ENCODE measurements around the gene PRSS36. TPM values are rescaled to one million over a fixed set of nuclear protein-coding genes. Genes with fewer than 3 reads are reported as not detected.
"Not testable (repeated sequence)": the region's sequence is repeated elsewhere in the genome, so short reads cannot be mapped to it uniquely, and the experiment has no call there.

Gene PRSS36
- total RNA-seq = 0.27 and 0.34 TPM in 2 replicates

DNA sequence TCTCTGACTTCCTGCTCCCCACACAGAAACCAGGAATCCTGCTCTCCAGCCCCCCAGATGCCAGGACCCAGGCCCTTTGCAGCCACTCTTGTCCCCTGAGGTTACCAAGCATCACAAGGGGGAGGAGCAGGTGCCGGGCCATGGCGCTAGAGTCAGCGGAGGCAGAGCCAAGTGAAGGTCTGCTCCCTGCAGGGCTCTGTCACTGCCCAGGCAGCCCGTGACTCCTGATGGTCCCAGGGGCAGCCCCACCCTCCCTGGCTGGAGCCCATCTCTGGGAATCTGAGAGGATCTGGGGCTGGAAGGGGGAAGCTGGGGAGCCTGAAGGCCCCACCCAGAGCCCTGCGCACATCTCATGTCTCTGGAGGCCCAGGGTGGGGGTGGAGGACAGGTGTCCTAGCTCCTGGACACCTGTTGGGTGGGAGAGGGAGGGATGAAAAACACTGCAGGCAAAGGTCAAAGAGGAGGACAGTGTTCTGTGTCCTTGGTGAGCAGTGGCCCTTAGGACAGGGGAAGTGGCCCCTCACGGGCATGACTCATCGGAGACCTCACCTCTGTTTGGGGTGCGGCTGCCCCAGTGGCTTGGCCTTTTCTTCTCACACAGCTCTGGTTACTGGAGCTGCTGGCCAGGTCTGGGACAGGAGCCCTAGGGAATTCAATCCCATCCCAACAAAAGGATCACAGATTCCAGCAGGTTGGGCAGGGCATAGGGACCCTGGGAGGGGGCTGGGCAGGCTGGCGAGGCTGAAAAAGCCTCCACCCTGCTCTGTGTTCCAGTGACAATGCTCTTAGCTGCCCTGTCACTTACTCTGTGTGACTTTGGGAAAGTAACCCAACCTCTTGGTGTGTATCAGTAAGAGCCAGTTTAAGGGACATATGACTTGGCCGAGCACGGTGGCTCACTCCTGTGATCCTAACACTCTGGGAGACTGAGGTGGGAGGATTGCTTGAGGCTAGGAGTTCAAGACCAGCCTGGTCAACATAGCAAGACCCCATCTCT, at the start of gene PRSS36:
PRSS36 (minus strand) TSS at position 173 of the 997 bp plus-strand sequence; CDS start at position 142, 31 bp downstream.
- H3K27ac Mint-ChIP-seq = no peak within 1 kb of the TSS

DNA sequence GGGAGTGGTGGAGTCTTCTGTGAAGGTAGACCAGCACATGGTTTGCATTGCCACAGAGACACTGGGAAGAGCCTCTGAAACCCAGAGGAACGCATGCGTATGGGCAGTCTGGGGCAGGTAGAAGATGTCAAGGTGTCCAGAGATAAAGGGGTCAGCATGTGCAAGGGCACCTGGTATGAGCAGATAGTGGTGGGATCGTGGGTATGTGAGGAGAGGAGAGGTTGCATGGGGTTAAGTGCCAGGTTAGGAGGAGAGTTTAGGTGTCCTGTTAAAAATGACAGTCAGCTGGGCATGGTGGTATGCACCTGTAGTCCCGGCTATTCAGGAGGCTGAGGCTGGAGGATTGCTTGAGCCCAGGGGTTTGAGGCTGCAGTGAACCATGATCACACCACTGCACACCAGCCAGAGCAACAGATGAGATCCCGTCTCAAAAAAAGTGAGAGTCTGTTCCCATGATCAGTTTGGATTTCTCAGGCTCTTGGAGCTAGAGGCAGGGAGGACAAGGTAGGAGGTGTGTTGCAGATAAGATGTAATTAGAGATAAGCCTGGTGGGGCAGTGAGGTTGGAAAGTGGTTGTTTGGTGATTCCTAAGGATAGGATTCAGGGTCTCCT, 49.7 kb upstream of the PRSS36 start:
- peak overlapping the region; percentile 0 for H3K4me3 Mint-ChIP-seq
- H3K27ac Mint-ChIP-seq = peak overlapping the region; percentile 10
- intact Hi-C loops (cut with micrococcal nuclease) = loop anchor here (1.0 to 5.0 kb wide), 6 partner anchors 17 to 668 kb away; partner anchors contain the start of genes ITGAX and PYDC1
- no peaks in the 10 kb centered on the region for H3K27me3 Mint-ChIP-seq (ENCODE audit: insufficient read depth)
- DNase-seq (ENCODE audit: low spot score) = no peak
- H3K36me3 Mint-ChIP-seq (ENCODE audit: low read depth) = peaks cover 31% of the 10 kb centered on the region
- H3K4me1 Mint-ChIP-seq (ENCODE audit: low read depth) = peaks cover 50% of the 10 kb centered on the region
- no peaks in the 10 kb centered on the region for H3K9me3 Mint-ChIP-seq

More for the DNA sequence above, at the start of gene PRSS36:
- H3K36me3 Mint-ChIP-seq (ENCODE audit: low read depth) = no peaks in the 10 kb centered on the region
- DNase-seq (ENCODE audit: low spot score) = no peak
- H3K9me3 Mint-ChIP-seq = no peaks in the 10 kb centered on the region
- intact Hi-C loops (cut with micrococcal nuclease) = no loop called here
- H3K27me3 Mint-ChIP-seq (ENCODE audit: insufficient read depth) = peaks cover 12% of the 10 kb centered on the region
- no peaks in the 10 kb centered on the region for H3K4me1 Mint-ChIP-seq (ENCODE audit: low read depth)
- H3K4me3 Mint-ChIP-seq = no peak within 1 kb of the TSS

DNA sequence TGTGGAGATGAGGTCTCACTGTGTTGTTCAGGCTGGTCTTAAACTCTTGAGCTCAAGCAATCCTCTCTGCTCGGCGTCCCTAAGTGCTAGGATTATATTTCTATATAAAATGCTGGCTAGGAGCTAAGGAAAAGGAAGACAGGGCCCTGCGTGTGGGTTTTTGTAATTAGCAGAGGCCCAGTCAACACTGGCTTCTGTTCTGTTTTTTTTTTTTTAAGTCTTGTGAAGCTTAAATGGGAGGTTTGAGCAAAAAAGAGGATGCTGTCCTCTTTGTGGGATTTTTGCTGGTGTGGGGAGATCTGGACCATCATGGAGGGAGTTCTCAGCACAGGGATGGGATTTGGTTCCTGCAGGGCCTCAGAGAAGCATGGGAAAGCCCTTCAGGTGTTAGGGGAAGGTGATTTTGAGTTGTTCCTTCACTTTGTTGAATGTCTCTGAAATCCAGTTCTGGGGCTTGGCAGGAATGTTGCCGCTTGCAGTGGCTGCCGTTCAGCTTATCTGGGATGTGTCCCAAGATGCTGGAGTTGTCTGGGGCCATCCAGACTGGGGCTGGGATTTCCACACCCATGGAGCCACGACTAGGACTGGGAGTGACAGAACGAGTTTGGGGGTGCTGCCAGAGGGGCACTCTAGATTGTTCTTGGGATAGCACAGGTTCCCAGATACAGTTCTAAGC, 48.5 kb upstream of the PRSS36 start:
- Mint-ChIP-seq H3K27me3 (ENCODE audit: insufficient read depth) (no peaks in the 10 kb centered on the region), H3K4me3 (no peak overlapping the region), H3K4me1 (ENCODE audit: low read depth) (peaks cover 45% of the 10 kb centered on the region), H3K9me3 (no peaks in the 10 kb centered on the region), H3K36me3 (ENCODE audit: low read depth) (peaks cover 32% of the 10 kb centered on the region), H3K27ac (peak overlapping the region; percentile 73)
- intact Hi-C loops (cut with micrococcal nuclease) = no loop called here
- DNase-seq (ENCODE audit: low spot score) = no peak

DNA sequence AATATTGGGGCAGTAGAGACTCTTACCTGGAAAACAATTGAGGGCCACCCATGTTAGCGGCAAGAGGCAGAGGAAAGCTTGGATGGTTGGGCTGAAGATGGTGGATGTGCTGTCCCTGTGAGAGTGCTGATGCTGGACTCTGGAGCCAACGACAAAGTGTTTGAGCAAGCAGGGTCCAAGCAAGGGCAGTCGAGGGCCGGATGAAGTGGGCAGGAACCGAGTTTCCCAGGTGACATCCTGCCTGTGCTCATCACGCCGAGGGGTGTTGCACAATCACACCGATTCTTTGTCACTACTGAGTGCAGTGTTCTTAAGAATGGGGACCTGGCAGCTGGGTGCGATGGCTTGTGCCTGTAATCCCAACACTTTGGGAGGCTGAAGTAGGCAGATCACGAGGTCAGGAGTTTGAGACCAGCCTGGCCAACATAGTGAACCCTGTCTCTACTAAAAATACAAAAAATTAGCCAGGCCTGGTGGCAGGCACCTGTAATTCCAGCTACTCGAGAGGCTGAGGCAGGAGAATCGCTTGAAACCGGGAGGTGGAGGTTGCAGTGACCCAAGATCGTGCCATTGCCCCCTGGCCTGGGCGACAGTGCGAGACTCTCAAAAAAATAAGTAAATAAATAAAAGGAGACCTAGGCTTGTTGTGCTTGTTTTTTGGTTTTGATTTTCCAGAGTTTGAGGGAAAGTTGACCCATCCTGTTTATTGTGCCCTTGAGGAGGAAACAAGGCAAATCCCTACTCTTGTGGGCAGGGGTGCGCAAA, 46.6 kb upstream of the PRSS36 start:
- no peaks in the 10 kb centered on the region for H3K9me3 Mint-ChIP-seq
- H3K27ac Mint-ChIP-seq = peak overlapping the region; percentile 65
- no peak overlapping the region for H3K4me3 Mint-ChIP-seq
- intact Hi-C loops (cut with micrococcal nuclease) = no loop called here
- H3K4me1 Mint-ChIP-seq (ENCODE audit: low read depth) = peaks cover 47% of the 10 kb centered on the region
- H3K27me3 Mint-ChIP-seq (ENCODE audit: insufficient read depth) = no peaks in the 10 kb centered on the region
- DNase-seq (ENCODE audit: low spot score) = no peak
- H3K36me3 Mint-ChIP-seq (ENCODE audit: low read depth) = peaks cover 46% of the 10 kb centered on the region

DNA sequence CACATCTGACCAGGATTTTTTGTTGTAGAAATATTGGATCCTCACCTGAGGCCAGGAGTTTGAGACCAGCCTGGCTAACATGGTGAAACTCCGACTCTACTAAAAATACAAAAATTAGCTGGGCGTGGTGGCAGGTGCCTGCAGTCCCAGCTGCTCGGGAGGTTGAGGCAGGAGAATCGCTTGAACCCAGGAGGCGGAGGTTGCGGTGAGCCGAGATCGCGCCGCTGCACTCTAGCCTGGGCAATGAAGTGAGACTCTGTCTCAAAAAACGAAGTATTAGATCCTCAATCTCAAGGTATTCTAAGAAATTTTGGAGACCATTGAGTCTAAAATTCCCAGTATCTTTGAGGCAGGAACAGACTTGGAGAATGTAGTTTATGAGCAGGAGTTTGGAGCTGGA, 46.0 kb upstream of the PRSS36 start:
- H3K27ac Mint-ChIP-seq = peak overlapping the region; percentile 65

DNA sequence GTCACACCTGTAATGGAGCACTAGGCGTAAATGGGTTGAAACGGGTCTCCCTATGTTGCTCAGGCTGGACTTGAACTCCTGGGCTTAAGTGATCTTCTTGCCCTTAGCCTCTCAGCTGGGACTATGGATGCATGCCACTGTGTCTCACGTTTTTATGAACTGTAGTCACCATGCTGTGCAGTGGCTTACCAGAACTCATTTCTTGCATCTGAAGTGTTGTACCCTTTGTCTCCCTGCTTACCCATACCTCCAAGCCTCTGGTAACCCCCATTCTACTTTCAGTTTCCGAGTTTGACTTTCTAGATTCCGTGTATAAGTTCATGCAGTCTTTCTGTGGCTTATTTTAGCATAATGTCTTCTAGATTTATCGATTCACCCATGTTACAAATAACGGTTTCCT, 45.0 kb upstream of the PRSS36 start:
- Mint-ChIP-seq H3K4me1 (ENCODE audit: low read depth) (peaks cover 51% of the 10 kb centered on the region), H3K4me3 (no peak overlapping the region), H3K9me3 (no peaks in the 10 kb centered on the region), H3K27me3 (ENCODE audit: insufficient read depth) (no peaks in the 10 kb centered on the region), H3K36me3 (ENCODE audit: low read depth) (peaks cover 56% of the 10 kb centered on the region), H3K27ac (peak overlapping the region; percentile 36)
- DNase-seq (ENCODE audit: low spot score) = no peak
- intact Hi-C loops (cut with micrococcal nuclease) = no loop called here

More for the DNA sequence above, 46.0 kb upstream of the PRSS36 start:
- Mint-ChIP-seq H3K4me1 (ENCODE audit: low read depth) (peaks cover 47% of the 10 kb centered on the region), H3K36me3 (ENCODE audit: low read depth) (peaks cover 48% of the 10 kb centered on the region)
- DNase-seq (ENCODE audit: low spot score); H3K27me3 Mint-ChIP-seq (ENCODE audit: insufficient read depth); intact Hi-C loops (cut with micrococcal nuclease); H3K4me3 Mint-ChIP-seq; H3K9me3 Mint-ChIP-seq: not testable (repeated sequence)

DNA sequence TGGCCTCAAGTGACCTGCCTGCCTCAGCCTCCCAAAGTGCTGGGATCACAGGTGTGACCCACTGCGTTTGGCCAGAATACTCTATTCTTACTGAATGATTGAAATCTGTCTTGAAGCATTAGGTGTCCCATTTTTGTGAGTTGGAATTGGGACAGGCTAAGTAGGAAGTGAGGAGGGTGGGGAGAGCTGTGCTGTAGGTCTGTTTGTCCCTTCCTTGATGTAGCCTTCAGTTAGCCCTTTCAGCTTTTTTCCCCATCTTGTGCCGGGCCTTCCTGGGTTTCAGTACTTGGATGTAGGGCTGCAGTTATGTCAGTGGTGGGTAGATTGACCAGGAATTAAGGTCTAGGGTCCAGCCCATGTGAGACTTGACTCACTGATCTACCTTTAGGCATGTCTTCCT, 44.0 kb upstream of the PRSS36 start:
- Mint-ChIP-seq H3K36me3 (ENCODE audit: low read depth) (peaks cover 60% of the 10 kb centered on the region), H3K27me3 (ENCODE audit: insufficient read depth) (no peaks in the 10 kb centered on the region), H3K4me1 (ENCODE audit: low read depth) (peaks cover 51% of the 10 kb centered on the region), H3K9me3 (no peaks in the 10 kb centered on the region), H3K27ac (peak overlapping the region; percentile 49), H3K4me3 (no peak overlapping the region)
- DNase-seq (ENCODE audit: low spot score) = no peak
- intact Hi-C loops (cut with micrococcal nuclease) = no loop called here

DNA sequence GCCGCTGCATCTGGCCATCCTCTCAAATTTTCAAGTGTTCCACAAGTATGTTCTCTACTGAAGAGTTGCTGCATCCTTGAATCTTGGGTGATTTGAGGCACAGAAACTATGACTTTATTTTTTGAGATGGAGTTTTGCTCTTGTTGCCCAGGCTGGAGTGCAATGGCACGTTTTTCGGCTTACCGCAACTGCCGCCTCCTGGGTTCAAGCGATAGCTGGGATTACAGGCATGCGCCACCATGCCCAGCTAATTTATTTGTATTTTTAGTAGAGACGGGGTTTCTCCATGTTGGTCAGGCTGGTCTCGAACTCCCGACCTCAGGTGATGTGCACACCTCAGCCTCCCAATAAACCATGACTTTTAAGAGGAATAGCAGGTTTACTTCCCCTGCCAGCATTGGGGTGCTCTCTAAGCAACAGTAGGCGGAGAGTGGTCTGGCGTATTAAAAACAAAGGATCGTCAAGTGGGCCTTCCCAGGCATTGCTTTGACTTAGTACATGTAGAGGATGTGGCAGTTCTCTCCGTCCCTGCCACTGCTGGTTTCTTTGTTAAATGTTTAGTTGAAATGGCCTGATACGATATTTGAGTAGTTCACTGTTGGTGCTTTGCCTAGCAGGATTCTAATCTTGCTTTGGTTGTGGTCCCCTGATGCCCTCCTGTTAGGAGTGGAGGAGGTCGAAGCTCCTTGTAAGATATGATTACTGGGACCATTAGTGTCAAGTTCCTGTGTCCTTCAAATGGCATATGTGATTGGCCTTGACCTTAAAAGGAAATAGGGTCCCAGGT, 43.2 kb upstream of the PRSS36 start:
- intact Hi-C loops (cut with micrococcal nuclease) = no loop called here
- Mint-ChIP-seq H3K27me3 (ENCODE audit: insufficient read depth) (no peaks in the 10 kb centered on the region), H3K9me3 (no peaks in the 10 kb centered on the region), H3K27ac (peak overlapping the region; percentile 40), H3K4me3 (no peak overlapping the region), H3K4me1 (ENCODE audit: low read depth) (peaks cover 51% of the 10 kb centered on the region), H3K36me3 (ENCODE audit: low read depth) (peaks cover 66% of the 10 kb centered on the region)
- DNase-seq (ENCODE audit: low spot score) = no peak

DNA sequence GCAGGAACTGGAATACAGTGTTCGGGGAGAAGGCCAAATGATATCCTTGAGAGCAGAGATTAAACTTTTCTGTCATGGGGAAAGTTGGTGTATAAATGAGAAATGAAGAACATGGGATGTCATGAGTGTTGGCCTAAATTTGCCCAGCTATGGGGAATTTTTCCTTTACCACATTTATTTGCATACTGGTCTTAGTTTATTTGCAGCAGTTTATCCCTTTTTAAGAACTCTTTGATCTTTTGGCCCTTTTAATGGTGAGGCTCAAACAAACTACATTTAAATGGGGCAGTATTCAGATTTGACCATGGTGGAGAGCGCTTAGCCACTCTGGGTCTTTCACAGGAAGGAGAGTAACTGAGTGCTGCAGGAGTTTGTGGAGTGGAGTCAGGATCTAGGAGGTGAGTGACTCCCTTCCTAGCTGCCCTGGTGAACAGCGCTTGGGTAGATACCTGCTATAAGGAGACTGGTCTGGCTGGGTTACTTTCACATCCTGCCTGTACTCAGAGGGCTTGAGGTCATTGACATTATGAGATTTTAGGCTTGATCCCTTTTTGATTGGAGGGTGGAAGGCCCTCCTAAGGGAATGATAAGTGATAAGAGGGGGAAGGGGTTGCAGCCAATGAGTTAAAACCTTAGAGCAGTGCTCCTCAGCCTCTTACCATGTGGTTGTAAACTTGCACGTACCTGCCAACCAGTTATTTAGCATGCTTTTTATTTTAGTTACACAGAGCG, 42.0 kb upstream of the PRSS36 start:
- intact Hi-C loops (cut with micrococcal nuclease) = no loop called here
- no peaks in the 10 kb centered on the region for H3K27me3 Mint-ChIP-seq (ENCODE audit: insufficient read depth)
- H3K9me3 Mint-ChIP-seq = no peaks in the 10 kb centered on the region

DNA sequence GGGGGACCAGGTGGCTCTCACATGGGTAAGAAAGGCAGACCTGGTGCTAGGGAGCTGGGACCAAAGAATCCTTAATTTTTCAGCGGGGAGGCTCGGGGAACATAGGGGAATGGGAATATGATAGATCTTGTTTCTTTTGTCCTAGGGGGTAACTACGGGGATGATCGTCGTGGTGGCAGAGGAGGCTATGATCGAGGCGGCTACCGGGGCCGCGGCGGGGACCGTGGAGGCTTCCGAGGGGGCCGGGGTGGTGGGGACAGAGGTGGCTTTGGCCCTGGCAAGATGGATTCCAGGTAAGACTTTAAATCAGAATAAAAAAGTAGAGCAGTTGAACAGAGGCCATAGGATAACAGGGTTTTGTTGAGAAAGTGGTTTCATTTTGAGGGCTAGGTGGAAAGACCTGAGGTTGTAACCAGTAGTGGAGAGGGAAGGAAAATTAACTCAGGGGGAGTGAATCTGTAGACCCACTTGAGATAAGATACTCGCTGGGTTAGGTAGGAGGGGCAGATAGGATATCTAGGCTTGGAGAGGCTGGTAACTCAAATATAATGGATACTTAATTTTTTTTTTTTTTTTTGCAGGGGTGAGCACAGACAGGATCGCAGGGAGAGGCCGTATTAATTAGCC, 41.1 kb upstream of the PRSS36 start:
- peaks cover 69% of the 10 kb centered on the region for H3K4me1 Mint-ChIP-seq (ENCODE audit: low read depth)
- H3K27ac Mint-ChIP-seq = peak overlapping the region; percentile 64
- no peak overlapping the region for H3K4me3 Mint-ChIP-seq
- no peaks in the 10 kb centered on the region for H3K9me3 Mint-ChIP-seq
- peaks cover 79% of the 10 kb centered on the region for H3K36me3 Mint-ChIP-seq (ENCODE audit: low read depth)
- intact Hi-C loops (cut with micrococcal nuclease) = no loop called here
- no peaks in the 10 kb centered on the region for H3K27me3 Mint-ChIP-seq (ENCODE audit: insufficient read depth)
- DNase-seq (ENCODE audit: low spot score) = no peak

More for the DNA sequence above, 42.0 kb upstream of the PRSS36 start:
- Mint-ChIP-seq H3K4me3 (no peak overlapping the region), H3K27ac (no peak overlapping the region), H3K36me3 (ENCODE audit: low read depth) (peaks cover 77% of the 10 kb centered on the region), H3K4me1 (ENCODE audit: low read depth) (peaks cover 59% of the 10 kb centered on the region)
- DNase-seq (ENCODE audit: low spot score) = no peak

DNA sequence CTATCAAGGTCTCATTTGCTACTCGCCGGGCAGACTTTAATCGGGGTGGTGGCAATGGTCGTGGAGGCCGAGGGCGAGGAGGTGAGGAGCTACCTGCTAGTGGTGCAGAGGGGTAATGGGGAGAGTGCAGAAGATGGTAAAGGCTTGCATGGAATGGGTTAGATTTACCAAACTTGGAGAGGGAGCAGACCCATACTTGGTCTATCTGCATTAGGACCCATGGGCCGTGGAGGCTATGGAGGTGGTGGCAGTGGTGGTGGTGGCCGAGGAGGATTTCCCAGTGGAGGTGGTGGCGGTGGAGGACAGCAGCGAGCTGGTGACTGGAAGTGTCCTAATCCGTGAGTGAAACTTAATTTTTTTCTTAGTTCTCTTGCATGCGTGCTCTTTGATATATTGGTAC, 40.2 kb upstream of the PRSS36 start:
- no peak for DNase-seq (ENCODE audit: low spot score)
- peaks cover 82% of the 10 kb centered on the region for H3K36me3 Mint-ChIP-seq (ENCODE audit: low read depth)
- H3K4me3 Mint-ChIP-seq = no peak overlapping the region
- intact Hi-C loops (cut with micrococcal nuclease) = no loop called here
- H3K9me3 Mint-ChIP-seq = no peaks in the 10 kb centered on the region
- no peaks in the 10 kb centered on the region for H3K27me3 Mint-ChIP-seq (ENCODE audit: insufficient read depth)
- peaks cover 77% of the 10 kb centered on the region for H3K4me1 Mint-ChIP-seq (ENCODE audit: low read depth)
- no peak overlapping the region for H3K27ac Mint-ChIP-seq
